ENCODE measurements around the gene GALNT15.

DNA sequence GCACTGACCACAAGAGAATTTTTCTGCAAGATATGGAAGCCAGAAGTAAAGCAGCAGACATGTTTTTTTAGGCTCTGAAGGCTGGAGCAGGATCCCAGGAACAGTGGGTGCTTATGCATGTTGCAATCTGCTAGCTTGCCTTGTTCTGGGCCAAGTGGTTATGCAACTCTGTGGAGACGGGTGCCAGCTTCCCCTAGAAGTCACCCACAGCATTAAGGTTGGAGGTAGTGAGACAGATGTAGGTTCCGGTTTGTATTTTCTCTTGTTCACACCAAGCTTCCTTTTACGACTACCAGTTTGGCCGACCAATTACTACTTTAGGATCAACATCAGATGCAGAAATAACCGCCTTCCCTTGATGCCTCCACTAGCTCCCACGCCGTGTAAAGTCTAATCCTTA is 79.1 kb downstream of the GALNT15 start:
- TF ChIP-seq, protein P1, sequence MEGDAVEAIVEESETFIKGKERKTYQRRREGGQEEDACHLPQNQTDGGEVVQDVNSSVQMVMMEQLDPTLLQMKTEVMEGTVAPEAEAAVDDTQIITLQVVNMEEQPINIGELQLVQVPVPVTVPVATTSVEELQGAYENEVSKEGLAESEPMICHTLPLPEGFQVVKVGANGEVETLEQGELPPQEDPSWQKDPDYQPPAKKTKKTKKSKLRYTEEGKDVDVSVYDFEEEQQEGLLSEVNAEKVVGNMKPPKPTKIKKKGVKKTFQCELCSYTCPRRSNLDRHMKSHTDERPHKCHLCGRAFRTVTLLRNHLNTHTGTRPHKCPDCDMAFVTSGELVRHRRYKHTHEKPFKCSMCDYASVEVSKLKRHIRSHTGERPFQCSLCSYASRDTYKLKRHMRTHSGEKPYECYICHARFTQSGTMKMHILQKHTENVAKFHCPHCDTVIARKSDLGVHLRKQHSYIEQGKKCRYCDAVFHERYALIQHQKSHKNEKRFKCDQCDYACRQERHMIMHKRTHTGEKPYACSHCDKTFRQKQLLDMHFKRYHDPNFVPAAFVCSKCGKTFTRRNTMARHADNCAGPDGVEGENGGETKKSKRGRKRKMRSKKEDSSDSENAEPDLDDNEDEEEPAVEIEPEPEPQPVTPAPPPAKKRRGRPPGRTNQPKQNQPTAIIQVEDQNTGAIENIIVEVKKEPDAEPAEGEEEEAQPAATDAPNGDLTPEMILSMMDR (IDR thresholded peaks at IDR 0.05), result no peak
- TF ChIP-seq POLR2A (IDR thresholded peaks at IDR 0.05), result no peak
